GM21381 (cell line): ENCODE measurements around the gene SORCS3.

Experiments used
- ATAC-seq: cut with Tn5 transposase; IDR thresholded peaks from one replicate; pipeline ENCODE4 v1.9.1; 2021; ENCODE audit warnings: mild to moderate bottlenecking, moderate library complexity; ENCODE audit not compliant: unreplicated experiment

The SORCS3 gene

GRCh38 chr10:104643303-104643663 lies 2.2 kb downstream of the SORCS3 start:
- ATAC-seq = no peak

DNA sequence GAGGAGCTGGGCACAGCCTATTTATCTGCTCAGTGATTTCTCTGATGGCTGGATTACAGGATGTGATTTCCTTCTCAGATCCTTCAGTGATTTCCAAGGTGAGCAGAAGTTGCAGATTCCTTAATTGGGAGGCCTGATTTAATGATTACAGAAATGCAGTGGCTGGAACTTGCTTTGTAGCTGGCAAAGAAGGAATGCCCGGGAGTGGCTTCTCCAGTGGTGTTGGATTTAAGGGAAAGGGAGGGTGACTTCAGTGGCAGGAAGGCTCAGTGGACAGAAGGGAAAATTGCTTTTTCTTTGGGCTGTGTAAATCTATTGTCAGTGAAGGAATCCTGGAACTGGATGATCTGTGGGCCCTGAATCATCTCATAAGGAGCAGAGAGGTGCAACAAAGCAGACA lies 5.1 kb downstream of the SORCS3 start:
- ATAC-seq = no peak

DNA sequence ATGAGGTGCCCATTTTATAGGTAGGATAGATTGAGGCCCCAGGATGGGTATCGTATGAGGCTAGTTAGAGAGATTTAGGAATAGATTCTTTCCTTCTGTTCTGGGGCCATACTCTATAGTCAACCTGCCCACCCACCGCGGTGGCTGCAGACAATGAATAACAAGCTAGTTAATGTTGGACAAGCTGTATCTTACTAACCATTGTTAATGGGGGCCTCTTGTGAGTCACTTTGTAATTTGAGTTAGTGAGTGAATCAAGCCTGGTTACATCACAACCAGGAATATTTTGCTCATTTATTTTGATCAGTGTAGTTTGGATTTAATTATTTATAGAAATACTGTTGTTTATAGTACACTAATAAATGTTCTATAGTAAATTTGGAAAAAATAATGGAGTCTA lies 7.3 kb downstream of the SORCS3 start:
- no peak for ATAC-seq

DNA sequence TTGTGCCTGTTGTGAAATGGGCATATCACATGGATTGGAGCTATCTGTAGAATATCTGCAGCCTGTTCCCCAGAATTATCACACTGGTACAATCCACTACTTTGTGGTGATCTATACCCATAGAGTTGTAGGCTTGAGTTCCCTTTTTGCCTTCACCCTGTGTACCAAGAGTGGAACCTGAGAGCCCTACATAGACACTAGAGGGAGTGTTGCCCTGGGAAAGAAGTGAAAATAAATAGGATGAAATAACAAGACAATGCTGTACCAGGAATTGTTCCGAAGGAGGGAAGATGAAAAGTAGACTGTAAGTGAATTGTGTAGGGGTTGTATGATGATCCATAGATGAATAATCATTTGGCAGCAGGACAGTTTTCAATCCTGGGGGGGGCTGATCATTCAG lies 9.0 kb downstream of the SORCS3 start:
- ATAC-seq = no peak

GRCh38 chr10:104650635-104651331 lies 9.7 kb downstream of the SORCS3 start:
- no peak for ATAC-seq

DNA sequence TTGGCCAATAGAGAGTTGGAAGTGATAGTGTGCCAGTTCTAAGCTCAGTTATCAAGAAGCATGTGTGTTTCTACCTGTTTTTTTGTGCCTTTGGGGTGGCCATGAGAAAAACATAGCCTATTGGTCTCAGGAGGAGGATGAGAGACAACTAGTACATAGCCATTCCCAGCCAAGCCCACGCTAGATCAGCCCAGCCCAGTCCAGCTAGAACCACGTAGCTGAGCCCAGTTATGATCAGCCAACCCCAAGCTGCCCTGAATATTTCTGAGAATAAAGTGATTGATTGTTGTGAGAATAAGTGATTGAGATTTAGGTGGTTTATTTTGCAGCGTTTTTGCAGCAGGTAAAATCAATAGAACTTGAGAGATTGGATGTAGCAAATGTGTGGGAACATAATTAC lies 15.9 kb downstream of the SORCS3 start:
- no peak for ATAC-seq

- no peak for ATAC-seq
Measured at GRCh38 chr10:104657457-104657856, 16.4 kb downstream of the SORCS3 start.

- ATAC-seq = no peak
Measured at GRCh38 chr10:104658067-104658466, 17.0 kb downstream of the SORCS3 start.

DNA sequence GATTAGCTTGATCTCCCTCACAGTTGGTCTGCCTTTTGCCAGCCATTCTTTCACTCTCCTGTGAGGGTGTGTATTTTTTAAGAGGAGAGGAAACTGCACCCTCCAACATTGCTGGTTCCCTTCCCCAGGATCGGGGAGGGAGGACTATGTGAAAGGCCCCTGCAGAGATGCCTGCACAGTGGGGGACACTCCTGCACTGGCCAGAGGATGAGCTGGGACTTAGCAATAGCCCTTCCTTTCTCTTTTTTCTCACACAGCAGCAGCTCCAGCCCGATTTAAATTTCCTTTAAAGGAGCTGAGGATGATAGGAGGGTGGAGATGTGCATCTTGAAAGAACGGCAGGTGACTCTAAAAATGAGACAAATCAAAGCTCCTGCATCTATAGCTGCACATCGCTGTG lies 18.7 kb downstream of the SORCS3 start:
- ATAC-seq = no peak

DNA sequence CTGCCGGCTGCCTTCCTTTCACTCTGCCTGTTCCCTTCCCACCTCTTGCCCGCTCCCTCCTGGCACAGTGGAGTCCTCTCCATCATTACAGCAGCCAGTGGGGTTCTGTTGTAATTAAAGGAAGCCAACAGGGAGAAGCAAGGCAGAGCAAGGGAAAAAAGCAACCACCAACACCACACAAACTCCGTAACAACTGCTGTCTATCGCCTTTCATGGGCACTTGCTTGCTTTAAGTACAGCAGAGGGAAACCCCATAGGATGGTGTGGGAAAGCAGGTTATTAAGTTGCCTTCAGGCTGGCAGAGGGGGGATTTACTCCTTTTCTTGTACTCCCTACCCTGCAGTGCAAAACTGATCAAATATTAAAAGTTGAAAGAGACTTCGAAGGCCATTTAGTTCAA lies 22.0 kb downstream of the SORCS3 start:
- no peak for ATAC-seq

DNA sequence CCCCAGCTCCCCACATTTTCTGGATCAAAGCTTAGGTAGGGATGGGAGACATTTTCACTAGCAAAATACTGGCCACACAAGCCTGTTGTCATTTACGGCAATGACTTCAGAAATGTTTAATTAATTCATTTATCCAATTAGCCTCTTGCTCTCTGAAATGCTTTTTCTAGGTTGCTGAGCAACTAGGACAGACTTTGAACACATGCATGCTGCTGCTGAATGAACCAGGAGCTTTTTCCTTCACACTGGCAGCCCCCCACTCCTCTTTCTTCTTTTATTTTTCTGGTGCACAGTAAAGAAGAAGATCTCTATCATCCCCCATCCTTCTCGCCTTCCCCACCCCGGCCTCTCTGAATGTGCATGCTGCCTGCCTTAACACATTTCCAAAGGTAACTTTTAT lies 22.5 kb downstream of the SORCS3 start:
- ATAC-seq = no peak

GRCh38 chr10:104664205-104664604 lies 23.1 kb downstream of the SORCS3 start:
- ATAC-seq = no peak

- no peak for ATAC-seq
Measured at GRCh38 chr10:104665174-104665573, 24.1 kb downstream of the SORCS3 start.

DNA sequence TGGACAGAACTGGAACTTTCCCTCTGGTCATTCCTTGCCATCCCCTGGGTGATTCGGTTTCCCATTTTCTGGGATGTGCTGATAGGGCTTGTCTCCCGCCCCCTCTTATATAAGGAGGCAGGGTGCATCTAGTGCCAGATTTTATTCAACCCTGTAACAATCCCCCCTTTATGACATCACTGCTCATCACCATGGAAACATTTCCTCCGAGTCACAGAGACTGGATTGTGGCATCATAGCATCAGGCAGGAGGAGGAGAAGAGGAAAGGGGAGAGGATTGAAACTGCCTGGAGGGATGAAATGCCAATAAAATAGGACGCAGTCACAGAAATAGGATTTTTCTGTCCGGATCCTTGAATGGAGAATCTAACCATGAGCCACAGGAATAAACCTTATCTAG lies 25.0 kb downstream of the SORCS3 start:
- no peak for ATAC-seq

DNA sequence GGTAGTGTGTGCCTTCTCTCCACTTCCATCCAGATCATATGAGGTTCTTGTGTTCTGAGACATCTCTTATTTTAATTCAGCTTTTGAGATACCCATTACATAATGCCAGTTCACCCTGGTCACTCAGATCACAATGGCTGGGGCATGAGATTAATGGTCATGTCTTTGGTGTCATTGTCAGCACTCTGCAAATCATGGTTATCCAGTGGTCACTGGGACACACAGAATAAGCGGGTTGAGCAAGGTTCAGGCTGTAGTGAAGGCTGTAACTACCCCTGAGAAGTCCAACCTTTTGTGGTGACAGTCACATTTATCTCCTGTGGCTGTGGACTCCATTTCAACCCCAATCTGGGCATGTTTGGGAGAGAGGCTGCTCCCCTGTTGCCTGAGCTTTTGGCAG lies 35.8 kb downstream of the SORCS3 start:
- ATAC-seq = no peak

GRCh38 chr10:104678658-104679057 lies 37.6 kb downstream of the SORCS3 start:
- no peak for ATAC-seq

DNA sequence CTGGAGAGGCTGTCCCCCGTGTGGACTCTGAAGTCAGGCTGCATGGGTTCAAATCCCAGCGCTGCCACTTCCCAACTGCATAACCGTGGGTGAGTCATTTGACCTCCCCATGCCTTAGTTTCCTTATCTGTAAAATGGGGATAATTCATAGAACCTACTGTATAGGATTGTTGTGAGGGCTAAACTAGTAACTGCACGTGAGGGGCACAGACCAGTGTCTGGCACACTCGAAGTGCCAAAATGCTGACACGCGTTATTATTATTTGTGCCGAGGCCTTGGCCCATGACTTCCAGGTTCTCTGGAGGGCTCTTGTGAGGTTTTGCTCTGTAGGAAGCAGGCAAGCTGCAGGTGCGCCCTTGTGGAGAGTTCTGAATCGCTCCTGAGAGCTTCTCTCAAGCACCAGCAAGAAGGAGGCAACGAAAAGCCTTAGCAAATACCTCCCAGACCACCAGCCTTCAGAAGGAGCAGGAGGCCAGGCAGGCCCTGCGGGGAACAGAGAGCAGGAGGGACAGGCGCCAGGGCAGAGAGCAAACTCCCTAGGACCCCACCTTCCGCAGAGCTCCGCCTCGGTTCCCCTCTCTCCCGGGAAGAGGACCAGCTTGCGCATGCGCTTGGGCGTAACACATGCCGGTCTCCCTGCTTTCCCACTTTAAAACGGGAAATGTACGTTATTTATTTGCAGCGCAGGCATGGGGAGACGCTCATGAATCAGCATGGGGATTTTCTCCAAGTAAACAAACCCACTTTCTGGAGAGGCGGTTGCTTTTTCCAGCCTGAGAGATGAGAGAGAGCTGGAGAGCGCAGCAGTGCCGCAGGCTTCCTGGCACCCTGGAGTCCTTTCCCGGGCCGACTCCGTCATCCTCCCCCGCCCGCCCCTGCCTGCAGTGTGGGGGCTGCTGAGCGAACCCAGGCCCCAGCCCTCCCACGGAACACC lies 39.6 kb downstream of the SORCS3 start:
- no peak for ATAC-seq

GRCh38 chr10:104681485-104681884 lies 40.4 kb downstream of the SORCS3 start:
- ATAC-seq = no peak

DNA sequence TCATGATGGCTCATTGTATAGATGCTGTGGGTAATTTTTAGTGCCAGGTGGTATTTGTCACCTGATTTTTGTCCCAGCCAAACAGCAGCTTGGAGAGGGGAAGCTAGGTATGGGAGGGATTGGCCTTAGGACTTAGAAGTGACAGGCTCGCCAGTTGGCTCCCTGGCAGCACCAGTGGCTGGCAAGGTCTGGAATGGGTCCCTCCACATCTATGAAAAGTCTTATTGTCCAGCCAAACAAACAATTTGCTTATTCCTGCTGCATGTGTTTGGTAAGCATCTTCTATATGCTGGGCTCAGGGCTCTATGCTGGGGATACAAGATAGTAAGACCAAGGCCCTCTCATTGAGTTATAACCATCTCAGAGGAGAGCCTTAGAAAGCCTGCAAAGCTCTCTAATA lies 42.5 kb downstream of the SORCS3 start:
- ATAC-seq = no peak

DNA sequence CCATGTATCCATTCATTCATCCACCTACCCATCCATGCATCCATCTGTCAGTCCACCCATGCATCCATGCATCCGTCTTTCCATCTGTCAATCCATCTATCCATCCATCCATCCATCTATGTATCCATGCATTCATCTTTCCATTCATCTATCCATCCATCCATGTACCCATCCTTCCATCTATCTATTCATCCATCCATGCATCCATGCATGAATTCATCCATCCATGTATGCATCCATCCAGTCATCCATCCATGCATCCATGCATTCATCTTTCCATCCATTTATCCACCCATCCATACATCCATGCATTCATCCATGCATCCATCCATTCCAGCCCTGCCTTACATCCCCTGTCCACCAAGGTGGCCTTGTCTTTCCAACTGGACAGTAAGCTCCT lies 45.7 kb downstream of the SORCS3 start:
- ATAC-seq = no peak

GRCh38 chr10:104688251-104689042 lies 47.4 kb downstream of the SORCS3 start:
- ATAC-seq = no peak

GRCh38 chr10:104689105-104689504 lies 48.0 kb downstream of the SORCS3 start:
- ATAC-seq = no peak
